ENCODE measurements around the gene STXBP5.
A peak's percentile ranks its signal among the peaks of the same experiment; 100 is the strongest.

Gene STXBP5

DNA sequence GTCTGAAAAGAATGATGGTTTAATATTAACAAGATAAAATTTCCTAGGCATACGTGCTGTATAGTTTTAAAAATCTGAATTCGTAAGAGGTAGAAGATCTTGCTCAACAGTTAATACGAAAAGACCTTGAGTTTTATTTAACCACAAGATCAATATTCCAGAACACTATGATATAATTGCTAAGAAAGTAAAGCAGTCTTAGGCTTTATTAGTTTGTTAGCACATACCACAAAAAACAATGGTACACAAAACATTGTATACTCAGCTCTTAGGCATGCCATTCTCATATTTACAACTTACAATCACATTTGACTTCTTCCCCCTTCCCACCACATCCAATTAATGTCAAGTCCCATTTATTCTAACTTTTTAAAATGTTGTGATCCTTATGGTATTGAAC lies 24.4 kb upstream of the STXBP5 start:
- DNase-seq, result no peak

DNA sequence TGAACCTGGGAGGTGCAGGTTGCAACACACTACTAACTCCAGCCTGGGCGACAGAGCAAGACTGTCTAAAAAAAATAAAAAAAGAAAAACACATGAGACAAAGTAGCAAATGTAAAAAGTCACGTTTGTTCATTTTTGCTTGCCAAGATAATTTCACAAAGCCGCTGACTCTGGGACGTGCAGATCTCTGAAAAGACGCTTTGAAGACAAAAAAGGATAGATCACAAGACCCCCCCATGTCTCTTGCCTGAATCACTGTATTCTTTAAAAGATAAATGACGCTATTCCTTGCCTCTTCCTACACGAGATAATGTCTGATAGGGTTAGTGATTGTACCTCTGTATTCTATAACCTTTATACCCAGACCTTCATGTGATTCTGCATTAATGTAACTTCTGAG lies 23.3 kb upstream of the STXBP5 start:
- no peak for DNase-seq

DNA sequence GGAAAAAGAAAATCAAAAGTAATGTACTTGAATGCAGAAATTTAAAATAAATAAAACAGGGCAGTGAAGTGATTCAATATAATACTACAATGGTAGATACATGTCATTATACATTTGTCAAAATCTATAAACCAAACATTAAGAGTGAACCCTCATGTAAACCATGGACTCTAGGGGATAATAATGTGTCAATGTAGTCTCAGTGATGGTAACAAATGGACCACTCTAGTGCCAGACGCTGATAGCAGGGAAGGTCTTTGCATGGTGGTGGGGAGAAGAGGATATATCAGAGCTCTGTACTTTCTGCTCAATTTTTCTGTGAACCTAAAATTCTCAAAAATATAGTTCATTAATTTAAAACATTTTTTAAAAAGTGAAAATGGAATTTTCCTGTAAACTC lies 19.8 kb upstream of the STXBP5 start:
- DNase-seq, result no peak

- no peak for DNase-seq
Measured at GRCh38 chr6:147185216-147185615, 19.0 kb upstream of the STXBP5 start.

DNA sequence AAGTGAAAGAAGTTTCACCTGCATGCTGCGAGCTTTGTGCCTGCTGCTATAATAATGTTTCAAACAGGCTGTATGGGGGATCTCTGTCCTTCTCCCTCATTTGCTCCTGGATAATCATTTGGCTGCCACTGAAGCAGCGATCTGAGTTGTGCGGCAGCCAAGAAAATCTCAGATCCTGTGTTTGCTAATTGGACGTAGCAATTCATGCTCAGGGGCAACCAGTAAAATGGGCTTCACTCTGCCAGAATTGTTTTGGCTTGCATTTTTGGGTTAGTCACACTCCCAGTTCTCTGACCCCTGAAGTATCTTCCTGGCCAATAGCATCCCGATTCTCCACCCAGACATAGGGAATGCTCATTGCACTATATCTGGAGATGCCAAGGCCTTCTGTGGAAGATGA lies 13.7 kb upstream of the STXBP5 start:
- DNase-seq, result no peak

GRCh38 chr6:147192278-147192911 lies 11.8 kb upstream of the STXBP5 start:
- no peak for DNase-seq

DNA sequence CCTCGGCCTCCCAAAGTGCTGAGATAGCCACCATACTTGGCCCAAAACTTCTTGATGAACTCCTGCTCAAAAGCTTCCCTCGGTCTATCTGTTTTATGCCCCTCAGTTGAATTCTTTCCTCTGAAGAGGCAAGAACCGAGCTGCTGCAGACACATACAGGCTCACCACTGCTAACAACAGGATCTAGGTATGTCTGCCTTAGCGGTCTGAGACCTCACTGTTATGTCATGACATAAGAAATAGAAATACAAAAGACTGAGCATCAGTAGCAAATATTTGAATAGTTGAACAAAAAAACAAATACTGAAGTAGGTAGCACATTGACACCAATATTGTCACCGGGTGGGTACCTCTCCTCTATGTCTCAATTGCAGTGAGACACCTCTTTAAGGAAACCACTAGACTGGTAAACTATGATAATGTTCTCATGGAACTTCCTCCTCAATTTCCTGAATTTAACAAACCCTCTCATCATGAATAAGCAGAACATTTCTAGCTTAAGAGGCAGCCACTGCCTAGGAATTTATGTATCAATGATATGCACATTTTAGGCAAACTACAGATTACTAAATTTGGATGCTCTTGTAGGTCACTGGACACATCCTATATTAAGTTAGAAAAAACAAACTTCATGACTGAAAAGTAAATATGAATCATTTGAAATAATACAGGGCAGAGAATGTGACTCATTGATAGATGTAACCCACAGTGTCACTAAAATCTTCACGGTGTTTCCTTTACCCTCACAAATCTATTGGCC lies 9.4 kb upstream of the STXBP5 start:
- no peak for DNase-seq

- no peak for DNase-seq
Measured at GRCh38 chr6:147195510-147195909, 8.7 kb upstream of the STXBP5 start.

GRCh38 chr6:147195987-147196386 lies 8.2 kb upstream of the STXBP5 start:
- DNase-seq, result no peak

DNA sequence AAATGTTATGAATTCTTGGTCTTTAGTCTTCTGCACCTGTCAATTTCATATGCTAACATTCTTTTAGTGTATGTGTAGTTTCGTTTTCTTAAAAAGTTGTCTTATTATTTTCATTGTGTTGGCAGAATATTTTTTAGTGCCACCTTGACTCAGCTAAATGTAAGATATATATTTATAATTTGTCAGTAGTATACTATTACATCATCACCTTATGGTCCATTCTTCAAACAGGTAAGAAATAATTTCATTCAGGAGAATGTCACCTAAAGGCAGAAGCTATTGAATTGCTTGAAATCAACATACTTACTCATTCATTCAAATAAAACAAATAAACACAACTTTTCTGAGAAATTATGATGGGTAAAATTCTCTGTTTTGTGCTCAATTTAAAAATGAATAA lies 3.5 kb upstream of the STXBP5 start:
- DNase-seq, result no peak

DNA sequence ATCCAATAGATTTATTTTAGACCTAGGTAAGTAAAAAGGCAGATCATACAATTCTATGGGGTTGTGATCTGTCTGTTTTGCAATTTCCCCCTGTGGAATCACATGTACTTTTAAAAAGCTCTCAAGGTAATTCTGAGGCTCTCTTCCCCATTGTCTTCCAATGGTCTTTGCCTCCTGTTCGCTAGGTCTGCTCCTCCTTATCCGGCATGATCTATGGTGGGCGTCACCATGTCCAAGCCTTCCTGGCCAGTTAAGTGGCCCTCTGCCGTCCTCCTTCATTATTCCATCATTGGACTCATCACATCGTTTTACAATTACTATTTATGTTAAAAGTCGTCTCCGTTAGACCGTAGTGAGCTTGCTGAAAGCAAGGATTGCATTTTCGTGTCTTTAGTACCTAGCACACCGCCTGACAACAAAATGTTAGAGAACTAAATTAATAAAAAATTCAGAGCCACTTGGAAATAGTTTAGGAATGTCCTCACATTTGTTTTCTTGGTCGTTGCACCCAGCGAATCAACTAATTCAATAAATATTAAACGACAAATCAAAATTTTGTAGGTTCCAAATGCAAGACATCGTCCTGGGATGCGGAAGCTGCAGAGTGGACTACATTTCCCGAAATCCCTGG lies 2.2 kb upstream of the STXBP5 start:
- no peak for DNase-seq

- DNase-seq, result peak; percentile 87
Measured at GRCh38 chr6:147202516-147203310, 1.5 kb upstream of the STXBP5 start.

DNA sequence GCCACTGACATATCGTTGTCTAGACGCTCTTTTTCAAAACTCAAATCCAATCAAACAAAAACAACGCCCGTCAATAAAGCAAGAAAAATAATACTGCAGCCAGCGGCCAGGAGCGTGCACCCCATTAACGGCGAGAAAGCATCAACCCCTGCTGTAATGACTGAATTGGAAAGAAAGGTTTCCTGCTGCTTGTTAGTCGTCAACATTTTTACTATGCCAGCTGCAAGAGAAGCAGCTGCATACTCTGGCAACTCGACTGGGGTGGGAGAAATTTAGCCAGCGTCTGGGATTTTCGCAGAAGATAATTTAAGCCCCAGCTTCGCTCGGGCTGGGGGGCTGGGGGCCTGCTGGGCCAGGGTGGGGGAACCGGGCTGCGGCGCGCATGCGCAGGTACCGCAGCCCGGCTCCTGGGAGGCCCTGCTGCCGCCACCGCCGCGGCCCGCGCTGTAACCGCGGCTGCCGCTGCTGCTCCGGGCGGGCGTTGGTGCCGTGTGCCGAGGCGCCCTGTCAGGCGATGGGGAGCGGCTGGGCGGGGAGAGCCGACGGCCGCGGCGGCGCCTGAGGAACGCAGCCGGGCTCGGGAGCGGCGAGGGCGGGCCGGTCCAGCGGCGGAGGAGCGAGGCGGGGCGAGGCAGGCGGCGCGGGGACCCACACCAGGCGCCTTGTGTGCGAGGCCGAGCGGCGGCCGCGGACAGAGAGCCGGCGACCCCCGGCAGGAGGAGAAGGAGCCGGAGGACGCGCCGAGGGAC lies 732 bp upstream of the STXBP5 start:
- DNase-seq, result peak; percentile 29

DNA sequence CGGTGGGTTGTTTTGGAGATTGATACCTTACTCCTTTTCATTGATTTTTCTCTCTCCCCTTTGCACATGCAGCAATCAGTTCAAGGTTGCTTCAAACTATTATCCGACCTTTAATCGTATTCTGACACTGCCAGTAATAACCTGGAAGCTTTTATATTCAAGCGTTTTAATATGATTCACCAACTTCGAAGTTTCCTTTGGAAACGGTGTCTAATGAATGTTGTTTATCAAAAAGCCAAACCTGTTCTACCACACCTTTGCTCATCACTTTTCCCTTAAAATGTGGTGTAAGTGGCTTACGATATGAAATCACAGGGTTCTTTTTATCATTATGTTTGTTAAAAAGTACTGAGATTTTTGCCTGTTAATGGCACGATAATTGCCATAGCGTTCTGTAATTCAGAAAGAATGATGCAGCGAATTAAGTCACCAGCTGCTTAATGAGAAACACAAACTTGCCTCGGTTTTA lies 660 bp downstream of the STXBP5 start:
- no peak for DNase-seq

DNA sequence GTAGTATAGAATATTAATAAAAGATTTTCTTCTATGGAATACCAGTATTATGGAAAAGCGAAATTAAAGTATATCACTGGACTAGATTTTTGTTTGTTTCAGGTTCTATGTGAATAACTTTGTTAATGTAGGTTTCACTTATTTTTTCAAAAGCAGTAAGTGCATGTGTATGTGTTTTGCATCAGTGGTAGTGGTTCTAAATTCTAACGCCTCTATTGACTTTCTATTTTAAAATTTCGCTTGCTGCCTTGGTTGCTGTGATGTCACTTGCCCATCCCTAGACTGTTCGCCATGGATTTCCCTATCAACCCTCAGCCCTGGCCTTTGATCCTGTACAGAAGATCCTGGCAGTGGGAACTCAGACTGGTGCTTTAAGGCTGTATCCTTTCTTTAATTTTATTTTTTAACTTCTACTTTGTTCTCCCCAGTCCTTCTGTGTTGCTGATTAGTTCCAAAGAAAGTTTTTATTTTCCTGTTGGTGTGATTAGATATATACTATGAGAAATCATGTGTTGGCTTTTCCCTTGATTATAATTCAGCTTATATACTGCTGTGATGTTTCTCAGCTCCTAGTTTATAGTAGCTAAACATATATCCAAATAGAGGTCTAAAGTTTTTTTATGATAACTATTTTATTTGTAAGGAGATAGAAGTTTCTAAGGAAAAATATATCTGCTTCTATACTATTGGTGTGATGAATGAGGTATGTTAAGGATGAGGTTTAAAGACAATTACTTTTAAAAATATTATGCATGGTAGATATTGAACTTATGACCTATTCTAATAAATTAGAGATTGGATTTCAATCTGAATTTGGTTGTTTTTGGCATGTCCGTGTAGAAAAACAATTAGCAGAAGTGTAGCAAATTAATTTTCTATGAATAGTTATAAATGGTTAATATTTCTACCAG lies 1.7 kb downstream of the STXBP5 start:
- DNase-seq, result no peak

DNA sequence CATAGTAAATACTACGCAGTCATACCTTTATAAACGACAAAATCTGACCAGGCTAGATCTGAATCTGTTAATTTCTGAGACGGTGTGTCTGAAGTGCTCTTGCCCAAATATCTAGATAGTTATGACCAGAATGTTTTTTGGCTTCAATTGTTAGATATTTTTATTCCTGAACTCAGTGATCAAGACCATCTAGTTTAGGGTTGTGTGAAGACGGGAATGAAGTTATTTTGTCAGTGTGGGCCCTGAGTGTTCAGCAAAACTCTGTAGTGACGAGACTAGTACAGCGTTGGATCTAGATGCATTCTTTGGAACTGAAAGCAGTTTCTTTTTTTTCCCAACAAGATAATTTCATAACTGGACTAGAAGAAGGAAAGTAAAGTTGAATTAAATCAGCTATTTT lies 3.1 kb downstream of the STXBP5 start:
- no peak for DNase-seq

- no peak for DNase-seq
Measured at GRCh38 chr6:147207837-147208754, 3.9 kb downstream of the STXBP5 start.

GRCh38 chr6:147209762-147210449 lies 5.7 kb downstream of the STXBP5 start:
- DNase-seq, result no peak

GRCh38 chr6:147211349-147211748 lies 7.1 kb downstream of the STXBP5 start:
- no peak for DNase-seq

- no peak for DNase-seq
Measured at GRCh38 chr6:147211831-147212230, 7.6 kb downstream of the STXBP5 start.
